Measurements from ENCODE around the gene IL34.

DNA sequence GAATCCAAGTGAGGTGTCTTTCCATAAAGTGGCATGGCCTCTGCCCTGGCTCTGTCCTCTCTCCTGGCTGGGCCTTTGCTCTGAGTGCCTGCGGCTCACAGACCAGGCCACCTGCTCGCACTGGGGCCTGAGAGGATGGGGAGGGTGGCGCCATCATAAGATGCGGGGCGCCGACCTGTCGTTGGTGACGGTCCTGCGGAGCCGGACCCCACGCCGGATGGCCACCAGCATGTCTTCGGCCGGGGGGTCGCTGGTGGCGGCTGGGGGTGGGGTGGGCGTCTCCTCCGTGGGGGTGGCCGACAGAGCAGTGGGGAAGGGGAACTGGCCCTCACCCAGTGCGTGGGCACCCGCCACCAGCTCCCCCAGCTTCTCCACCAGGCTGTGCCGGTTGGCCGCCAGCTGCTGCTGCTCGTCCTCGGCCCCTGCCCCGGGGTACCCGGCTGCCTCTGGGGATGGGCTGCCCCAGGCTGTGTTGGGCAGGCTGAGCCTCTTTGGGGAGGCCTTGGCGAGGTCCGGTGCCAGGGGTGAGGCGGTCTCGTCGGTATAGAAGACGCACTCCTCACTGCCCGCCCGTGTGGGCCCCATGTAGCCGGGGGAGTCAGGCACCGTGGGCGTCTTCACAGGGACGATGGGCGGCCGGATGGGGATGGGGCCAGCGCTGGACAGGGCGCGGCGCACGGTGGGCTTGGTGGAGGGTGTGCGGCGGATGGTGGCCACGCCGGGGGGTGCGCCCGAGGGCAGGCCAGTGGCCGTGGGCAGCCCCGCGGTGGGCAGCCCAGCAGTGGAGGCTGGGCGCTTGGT lies 17.4 kb downstream of the IL34 start:
- TF ChIP-seq POLR2A (IDR thresholded peaks at IDR 0.05; ENCODE audit: low read length) (no peak), GATA1 (IDR thresholded peaks at IDR 0.05; ENCODE audit: low read depth, low read length) (no peak)

Data from erythroblast (primary cell).